ENCODE data around the gene SF3A2.

DNA sequence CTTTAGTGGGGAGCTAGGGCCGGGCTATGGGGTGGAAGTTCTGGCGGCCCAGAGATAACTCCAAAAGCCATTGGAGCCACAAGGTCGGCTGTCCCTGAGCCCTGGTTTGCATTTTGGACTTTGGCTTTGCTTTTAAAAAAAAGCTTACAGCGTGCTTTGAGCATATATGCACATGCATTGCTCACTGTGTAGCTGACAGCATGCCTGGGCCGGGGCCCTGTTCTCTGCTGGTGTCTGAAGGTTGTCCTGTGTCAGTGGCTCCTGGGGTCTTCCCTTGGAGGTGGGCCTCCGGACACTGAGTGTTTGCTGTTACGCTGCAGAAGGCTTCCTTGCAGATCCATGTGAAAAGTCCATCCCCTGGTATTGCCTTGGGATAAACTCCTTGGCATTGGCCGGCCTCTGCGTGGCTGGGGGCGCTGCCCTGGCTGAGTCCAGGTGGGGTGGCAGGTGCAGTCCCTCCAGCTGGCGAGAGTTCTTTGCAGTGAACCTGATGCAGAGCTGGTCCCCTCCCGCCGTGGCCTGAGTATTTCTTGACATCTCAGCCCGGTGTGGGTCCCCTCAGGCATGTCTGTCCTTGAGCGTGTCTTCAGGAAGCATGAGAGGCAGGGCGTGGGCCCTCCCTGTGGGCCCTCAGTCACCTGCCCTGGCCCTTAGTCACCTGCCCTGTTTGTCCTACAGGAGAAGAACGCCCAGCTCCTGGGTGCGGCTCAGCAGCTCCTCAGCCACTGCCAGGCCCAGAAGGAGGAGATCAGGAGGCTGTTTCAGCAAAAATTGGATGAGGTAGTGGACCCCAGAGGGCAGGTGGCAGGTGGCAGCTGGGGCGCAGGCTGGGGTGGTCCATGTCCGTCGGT is 23.5 kb upstream of the SF3A2 start:
- TF ChIP-seq, protein P1, sequence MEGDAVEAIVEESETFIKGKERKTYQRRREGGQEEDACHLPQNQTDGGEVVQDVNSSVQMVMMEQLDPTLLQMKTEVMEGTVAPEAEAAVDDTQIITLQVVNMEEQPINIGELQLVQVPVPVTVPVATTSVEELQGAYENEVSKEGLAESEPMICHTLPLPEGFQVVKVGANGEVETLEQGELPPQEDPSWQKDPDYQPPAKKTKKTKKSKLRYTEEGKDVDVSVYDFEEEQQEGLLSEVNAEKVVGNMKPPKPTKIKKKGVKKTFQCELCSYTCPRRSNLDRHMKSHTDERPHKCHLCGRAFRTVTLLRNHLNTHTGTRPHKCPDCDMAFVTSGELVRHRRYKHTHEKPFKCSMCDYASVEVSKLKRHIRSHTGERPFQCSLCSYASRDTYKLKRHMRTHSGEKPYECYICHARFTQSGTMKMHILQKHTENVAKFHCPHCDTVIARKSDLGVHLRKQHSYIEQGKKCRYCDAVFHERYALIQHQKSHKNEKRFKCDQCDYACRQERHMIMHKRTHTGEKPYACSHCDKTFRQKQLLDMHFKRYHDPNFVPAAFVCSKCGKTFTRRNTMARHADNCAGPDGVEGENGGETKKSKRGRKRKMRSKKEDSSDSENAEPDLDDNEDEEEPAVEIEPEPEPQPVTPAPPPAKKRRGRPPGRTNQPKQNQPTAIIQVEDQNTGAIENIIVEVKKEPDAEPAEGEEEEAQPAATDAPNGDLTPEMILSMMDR (conservative IDR thresholded peaks at IDR 0.05) = no peak
- TF ChIP-seq ZFX (IDR thresholded peaks at IDR 0.05) = no peak

Measured in C4-2B (cell line).